ENCODE data around the gene GRIFIN.

The GRIFIN gene

GRCh38 chr7:2499181-2499580, 23.0 kb upstream of the GRIFIN start:
- no peak for DNase-seq (ENCODE audit: low read depth in 2 of 3, low spot score in 2 of 3)

- no peak for DNase-seq (ENCODE audit: low read depth in 2 of 3, low spot score in 2 of 3)
Measured at GRCh38 chr7:2498708-2499107, 22.5 kb upstream of the GRIFIN start.

DNA sequence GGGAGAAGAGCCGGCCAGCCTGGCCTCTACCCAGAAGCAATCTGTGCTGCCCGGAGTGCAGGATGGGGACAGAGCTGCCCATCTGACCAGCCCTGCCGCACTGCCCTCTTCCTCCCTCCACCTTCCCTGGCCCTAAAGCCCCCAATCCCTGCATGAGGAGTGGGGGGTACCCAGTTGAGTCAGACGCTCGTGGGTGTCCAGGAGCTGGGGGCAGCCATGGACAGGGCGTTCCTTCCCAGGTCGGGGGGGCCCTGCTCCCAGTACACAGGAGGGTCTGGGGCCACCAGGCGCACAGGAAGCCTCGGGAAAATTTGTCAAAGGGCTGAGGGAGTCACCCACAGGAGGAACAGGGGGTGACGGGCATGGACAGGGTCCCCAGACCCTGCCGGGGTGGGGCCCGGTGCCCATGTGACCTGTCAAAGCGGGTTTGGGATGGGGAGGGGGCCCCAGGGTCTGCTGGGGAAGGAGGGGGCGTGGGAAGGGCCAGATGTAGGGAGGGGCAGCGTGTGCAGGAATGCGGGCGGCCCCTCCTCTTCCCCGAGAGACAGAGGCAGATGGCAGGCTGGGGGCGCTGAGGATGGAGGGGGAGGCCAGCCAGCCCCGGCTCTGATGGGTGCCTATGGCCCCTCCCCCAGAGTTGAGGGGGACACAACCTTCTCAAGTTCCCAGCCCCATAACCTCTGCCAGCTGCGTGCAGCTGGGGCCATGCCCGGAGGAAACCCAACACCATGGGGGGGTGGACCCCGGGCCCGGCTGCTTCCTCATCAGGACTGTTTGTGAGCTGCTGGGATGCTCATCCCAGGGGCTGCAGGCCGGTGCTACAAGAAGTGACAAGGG, 21.5 kb upstream of the GRIFIN start:
- no peak for DNase-seq (ENCODE audit: low read depth in 2 of 3, low spot score in 2 of 3)

DNA sequence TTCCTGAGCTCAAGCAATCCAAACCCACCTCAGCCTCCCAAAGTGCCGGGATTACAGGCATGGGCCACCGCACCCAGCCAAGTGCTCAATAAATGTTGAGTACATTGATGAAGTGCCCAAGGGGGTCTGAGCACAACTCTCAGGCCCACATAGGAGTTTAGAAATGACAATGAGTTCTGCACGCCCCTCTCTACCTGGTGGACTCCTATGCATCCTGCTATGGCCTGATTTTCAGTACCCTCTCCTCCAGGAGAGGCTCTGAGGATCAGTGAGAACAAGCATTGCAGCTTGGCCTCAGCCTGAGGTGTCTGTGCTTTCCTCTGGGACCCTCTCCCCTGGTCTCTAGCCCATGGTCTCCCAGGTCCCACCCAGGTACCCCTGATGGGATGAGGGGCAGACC, 20.9 kb upstream of the GRIFIN start:
- DNase-seq (ENCODE audit: low read depth in 2 of 3, low spot score in 2 of 3), result no peak

GRCh38 chr7:2496375-2496774, 20.2 kb upstream of the GRIFIN start:
- DNase-seq (ENCODE audit: low read depth in 2 of 3, low spot score in 2 of 3), result no peak

- DNase-seq (ENCODE audit: low read depth in 2 of 3, low spot score in 2 of 3), result no peak
Measured at GRCh38 chr7:2495418-2496299, 19.5 kb upstream of the GRIFIN start.

GRCh38 chr7:2494191-2495130, 18.3 kb upstream of the GRIFIN start:
- DNase-seq (ENCODE audit: low read depth in 2 of 3, low spot score in 2 of 3), result no peak

DNA sequence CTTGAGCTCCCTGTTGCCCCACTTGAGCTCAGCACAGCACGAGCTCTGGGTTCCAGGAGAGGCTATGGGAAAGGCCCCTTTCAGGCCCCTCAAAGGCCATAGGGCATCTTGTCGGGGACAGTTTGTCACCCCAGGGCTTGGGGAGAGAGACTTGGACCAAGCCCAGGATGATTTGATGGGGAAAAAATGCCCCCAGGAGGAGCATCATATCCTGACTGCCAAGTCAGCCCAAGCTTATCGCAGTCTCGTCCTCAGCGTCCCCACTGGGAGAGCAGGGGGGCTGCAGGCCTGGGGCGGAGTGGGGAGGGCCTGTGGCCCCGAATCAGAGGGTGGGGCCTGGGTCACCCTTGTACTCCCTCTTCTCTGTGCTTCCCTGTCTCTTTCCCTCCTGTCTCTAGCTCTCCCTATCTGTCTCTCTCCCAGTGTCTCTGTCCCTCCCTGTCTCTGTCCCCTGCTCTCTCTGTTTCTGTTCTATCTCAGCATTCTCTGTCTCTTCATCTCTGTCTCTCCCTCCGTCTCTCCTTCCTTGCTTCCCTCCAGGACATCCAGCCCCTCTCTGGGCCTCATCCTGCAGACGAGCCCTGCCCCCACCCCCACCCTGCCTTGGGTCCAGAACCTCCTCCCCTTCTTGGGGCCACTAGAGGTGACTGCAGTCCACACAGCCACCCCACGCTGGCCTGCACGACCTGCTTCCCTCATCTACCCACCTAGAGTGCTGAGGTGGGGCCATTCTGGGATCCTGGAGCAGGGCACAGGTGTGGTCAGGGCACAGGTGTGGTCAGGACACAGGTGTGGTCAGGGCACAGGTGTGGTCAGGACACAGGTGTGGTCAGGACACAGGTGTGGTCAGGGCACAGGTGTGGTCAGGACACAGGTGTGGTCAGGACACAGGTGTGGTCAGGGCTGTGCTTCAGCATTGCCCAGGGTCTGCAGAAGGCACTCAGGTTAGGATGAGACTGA, 17.3 kb upstream of the GRIFIN start:
- no peak for DNase-seq (ENCODE audit: low read depth in 2 of 3, low spot score in 2 of 3)

DNA sequence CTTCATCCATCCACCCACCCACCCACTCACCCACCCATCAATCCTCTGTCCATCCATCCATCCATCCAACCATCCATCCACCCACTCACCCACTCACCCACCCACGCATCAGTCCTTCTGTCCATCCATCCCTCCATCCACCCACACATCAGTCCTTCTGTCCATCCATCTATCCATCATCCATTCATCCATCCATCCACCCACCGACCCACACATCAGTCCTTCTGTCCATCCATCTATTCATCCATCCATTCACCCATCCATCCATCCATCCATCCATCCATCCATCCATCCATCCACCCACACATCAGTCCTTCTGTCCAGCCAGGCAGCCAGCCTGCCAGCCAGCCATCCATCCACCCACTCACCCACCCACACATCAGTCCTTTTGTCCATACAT, 15.8 kb upstream of the GRIFIN start:
- DNase-seq (ENCODE audit: low read depth in 2 of 3, low spot score in 2 of 3), result no peak

DNA sequence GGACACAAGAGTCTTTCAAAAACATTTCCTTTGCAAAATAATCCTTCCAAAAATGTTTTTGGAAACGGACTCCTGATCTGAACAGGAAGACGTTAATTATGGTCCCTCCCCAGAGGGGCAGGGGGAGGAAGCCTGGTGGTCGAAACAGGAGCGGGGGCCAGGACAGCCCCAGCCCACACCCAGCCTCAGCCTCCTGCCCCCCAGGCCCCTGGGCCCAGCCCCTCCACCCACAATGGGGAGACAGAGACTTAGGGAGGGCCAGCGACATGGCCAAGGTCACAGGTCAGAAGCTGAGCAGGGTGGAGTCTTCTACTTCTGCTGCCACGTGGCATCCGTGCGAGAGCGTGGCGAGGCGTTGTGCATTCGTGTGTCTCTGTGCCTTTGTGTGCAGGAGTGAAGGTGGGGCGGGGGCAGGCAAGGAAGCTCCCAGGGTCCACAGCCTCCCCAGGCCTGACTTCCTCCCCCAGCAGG, 14.0 kb upstream of the GRIFIN start:
- DNase-seq (ENCODE audit: low read depth in 2 of 3, low spot score in 2 of 3), result no peak

- no peak for DNase-seq (ENCODE audit: low read depth in 2 of 3, low spot score in 2 of 3)
Measured at GRCh38 chr7:2488681-2489080, 12.5 kb upstream of the GRIFIN start.

DNA sequence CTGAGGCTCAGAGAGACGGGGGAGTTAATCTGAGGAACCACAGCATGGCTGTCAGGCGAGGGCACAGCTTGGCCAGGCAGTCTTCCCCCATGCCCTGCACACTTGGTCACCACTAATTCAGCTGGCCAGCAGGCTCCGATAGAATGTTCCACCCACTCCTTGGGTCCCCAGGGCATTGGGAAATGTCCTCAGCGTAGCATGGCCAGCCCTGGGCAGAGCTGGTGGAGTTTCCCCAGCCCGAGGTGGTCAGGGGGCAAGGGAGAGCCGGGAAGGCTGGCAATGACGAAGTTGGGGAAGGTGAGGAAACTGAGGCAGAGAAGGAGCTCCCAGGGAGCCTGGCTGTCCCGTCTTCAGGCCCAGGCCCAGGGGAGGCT, 12.1 kb upstream of the GRIFIN start:
- DNase-seq (ENCODE audit: low read depth in 2 of 3, low spot score in 2 of 3), result no peak

DNA sequence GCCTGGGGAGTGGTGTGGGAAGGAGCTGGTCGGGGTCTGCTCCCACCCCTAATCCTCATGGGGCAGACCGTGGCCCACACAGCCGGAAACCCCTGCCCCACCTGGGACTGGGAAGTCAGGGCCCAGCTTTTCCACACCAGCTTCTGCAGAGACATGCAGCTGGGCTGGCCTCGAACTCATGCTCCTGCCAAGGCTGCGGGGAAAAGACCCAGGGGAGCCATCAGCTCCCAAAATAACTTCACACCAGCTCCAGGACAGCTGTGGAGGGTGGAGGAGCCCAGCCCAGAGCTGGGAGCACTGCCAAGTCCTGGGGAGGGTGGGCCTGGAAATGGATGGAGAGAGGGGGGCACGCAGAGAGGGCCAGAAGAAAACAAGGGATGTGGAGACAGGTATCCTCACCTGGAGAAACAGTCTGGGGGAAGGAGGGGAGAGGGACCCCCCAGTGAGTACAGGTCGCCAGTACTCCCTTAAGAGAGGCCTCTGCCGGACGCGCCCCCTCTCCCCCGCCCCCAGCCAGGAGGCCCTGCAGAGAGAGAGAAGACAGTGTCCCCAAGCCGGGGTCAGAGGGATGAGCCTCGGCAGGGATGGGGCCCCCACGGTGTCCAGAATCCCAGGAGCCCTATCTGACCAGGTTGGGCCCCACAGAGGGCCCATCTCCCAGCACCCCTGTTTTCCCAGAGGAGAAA, 11.5 kb upstream of the GRIFIN start:
- DNase-seq (ENCODE audit: low read depth in 2 of 3, low spot score in 2 of 3), result no peak

- no peak for DNase-seq (ENCODE audit: low read depth in 2 of 3, low spot score in 2 of 3)
Measured at GRCh38 chr7:2484868-2485267, 8.7 kb upstream of the GRIFIN start.

DNA sequence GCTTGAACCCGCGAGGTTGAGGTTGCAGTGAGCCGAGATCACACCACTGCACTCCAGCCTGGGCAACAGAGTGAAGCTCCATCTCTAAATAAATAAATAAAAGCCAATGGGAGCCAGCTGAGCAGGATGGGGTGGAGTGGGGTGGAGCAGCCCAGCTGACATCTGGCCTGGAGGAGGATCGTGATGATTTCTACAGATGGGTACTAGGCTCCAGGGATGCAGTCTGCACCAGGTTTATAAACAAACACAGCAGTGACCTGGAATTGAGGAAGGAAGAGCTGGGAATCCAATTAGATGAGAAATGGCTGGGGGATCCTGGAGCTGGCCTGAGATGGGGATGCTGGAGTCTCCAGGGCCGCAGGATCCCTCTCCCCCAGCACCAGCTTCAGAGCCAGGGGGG, 7.3 kb upstream of the GRIFIN start:
- DNase-seq (ENCODE audit: low read depth in 2 of 3, low spot score in 2 of 3), result no peak

DNA sequence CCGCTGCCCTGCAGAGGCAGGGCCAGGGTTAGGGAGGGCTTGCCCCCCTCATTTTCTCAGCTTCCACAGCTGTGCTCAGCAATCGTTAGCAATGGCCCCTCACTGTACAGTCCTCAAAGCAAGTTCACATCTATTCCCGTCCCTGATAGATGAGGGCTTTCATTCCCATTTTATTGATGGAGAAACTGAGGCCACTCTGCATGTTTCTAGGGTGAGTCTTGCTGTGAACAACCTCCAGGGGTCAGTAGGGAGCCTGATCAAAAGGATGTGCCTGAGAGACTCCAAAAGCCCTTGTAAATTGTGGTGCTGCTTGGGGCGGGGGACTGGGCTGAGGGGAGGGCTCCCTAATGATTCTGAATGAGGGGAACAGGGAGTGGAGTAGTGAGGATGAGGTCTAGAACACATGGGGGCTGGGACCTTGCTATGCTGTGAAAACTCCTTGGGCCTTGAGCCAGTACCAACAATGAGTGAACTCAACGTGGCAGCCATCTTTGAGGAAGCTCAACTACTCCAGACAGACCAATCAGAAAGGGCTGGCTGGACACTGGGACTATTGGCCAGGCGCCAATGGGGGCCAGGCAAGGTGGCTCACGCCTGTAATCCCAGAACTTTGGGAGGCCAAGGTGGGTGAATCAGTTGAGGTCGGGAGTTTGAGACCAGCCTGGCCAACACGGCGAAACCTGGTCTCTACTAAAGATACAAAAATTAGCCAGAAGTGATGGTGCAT, 6.7 kb upstream of the GRIFIN start:
- DNase-seq (ENCODE audit: low read depth in 2 of 3, low spot score in 2 of 3), result no peak

- DNase-seq (ENCODE audit: low read depth in 2 of 3, low spot score in 2 of 3), result no peak
Measured at GRCh38 chr7:2481195-2481594, 5.0 kb upstream of the GRIFIN start.

- DNase-seq (ENCODE audit: low read depth in 2 of 3, low spot score in 2 of 3), result no peak
Measured at GRCh38 chr7:2480070-2480408, 3.8 kb upstream of the GRIFIN start.
